GM21526 (cell line): Measurements from ENCODE around the gene MLEC.

ENCODE experiments used
- ATAC-seq: cut with Tn5 transposase; IDR thresholded peaks from one replicate; pipeline ENCODE4 v1.9.1; 2021; ENCODE audit warnings: moderate library complexity; ENCODE audit not compliant: unreplicated experiment, low FRiP score

MLEC gene

GRCh38 chr12:120739031-120739762 lies 52.2 kb downstream of the MLEC start:
- no peak for ATAC-seq

- ATAC-seq, result no peak
Measured at GRCh38 chr12:120739821-120740613, 53.1 kb downstream of the MLEC start.

GRCh38 chr12:120740871-120741270 lies 53.9 kb downstream of the MLEC start:
- ATAC-seq, result no peak

GRCh38 chr12:120741476-120742421 lies 54.8 kb downstream of the MLEC start:
- ATAC-seq, result no peak

GRCh38 chr12:120744922-120745493 lies 58.1 kb downstream of the MLEC start:
- no peak for ATAC-seq

- no peak for ATAC-seq
Measured at GRCh38 chr12:120748242-120748641, 61.3 kb downstream of the MLEC start.

GRCh38 chr12:120749256-120749655 lies 62.3 kb downstream of the MLEC start:
- ATAC-seq, result no peak

- ATAC-seq, result no peak
Measured at GRCh38 chr12:120750806-120751205, 63.9 kb downstream of the MLEC start.

GRCh38 chr12:120751389-120751788 lies 64.4 kb downstream of the MLEC start:
- no peak for ATAC-seq
